HG02973 (cell line): ENCODE results near the gene LRRC59.
"Not testable (repeated sequence)": the region's sequence is repeated elsewhere in the genome, so short reads cannot be mapped to it uniquely, and the experiment has no call there.

Source experiments
- ATAC-seq: cut with Tn5 transposase; IDR thresholded peaks from one replicate; pipeline ENCODE4 v1.9.1; 2021; ENCODE audit warnings: moderate library complexity; ENCODE audit not compliant: unreplicated experiment

LRRC59 gene

DNA sequence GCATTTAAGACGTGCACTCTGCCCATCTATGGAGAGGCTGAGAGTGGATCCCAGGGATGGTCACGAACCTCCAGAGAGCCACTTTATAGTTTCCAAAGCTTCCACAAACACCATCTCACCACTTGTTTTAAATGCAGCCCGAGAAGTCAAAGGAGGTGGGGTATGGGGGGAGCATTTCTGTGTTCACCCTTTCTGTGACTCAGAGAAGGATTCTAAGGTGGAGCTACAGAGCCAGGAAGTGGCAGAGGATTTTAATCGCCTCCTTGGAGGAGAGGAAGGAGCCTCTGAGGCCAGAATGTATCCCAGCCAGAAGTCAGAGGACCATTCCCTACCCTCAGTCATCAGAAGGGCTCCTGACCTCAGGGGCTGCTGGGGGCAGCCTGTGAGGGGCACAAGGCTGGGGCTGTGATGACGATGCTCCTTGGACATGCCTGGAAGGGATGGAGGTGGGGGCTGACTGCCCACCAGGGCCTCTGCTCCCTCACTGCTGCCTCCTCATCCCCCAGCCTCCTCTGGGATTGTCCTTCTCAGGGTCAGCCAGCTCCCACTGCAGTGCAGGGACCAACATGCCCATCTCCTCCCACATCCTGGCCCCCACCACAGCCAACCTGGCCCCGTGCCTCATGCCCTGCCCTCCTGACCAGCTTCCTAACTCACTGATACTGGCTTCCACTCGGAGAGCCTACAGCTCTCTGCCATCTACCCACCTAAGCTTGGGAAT lies 48.6 kb downstream of the LRRC59 start:
- no peak for ATAC-seq

DNA sequence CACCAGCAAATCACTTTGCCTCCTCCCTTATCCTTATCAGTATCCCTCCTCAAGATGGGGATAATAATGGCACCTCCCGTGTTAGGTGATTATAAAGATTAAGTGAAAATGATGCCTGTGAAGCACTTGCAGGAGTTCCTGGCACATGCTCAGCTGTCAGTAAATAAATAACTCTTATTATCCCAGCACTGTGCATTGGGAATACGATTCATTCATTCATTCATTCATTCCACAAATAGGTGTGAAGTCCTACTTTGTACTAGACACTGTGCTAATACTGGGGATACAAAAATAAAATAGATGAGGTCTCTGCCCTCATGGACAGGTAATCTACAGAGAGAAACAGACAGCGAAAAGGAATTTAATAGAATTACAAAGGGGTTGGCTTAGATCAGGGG lies 49.4 kb downstream of the LRRC59 start:
- no peak for ATAC-seq

DNA sequence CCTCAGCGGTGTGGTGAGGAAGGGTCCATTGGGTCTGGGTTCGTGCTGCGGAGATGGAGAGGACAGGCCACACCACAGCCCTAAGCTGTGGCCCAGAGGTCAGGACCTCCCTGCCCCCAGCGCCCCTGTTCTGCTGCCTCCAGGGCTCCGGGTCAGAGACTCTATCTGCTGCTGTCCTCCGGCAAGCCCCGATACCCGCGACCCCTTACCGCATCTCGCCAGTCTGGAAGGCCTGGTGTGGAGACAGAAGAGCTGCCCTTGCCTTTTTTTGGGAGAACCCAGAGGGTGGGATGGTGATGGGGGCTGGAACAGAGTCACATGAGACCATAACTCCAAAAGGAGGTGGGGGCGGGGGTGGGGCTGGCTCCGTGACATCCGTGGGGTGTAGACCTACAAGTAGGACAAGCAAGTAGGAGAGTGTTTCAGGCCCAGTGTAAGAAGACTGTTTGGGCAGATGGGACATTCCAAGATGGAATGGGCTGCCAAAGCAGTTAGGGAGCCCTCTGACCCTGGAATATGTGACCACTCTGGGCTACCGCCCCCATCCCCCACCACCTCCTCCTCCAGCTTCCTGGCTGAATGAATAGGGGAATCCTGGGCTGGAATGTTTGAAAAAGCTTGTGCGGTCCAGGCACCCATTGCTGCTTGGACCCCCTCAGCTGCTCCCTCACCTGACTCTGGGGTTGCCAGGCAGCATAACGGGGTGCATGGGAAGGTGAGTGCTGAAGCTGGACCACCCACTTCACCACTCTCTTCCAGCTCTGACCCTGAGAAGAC lies 50.0 kb downstream of the LRRC59 start:
- no peak for ATAC-seq

DNA sequence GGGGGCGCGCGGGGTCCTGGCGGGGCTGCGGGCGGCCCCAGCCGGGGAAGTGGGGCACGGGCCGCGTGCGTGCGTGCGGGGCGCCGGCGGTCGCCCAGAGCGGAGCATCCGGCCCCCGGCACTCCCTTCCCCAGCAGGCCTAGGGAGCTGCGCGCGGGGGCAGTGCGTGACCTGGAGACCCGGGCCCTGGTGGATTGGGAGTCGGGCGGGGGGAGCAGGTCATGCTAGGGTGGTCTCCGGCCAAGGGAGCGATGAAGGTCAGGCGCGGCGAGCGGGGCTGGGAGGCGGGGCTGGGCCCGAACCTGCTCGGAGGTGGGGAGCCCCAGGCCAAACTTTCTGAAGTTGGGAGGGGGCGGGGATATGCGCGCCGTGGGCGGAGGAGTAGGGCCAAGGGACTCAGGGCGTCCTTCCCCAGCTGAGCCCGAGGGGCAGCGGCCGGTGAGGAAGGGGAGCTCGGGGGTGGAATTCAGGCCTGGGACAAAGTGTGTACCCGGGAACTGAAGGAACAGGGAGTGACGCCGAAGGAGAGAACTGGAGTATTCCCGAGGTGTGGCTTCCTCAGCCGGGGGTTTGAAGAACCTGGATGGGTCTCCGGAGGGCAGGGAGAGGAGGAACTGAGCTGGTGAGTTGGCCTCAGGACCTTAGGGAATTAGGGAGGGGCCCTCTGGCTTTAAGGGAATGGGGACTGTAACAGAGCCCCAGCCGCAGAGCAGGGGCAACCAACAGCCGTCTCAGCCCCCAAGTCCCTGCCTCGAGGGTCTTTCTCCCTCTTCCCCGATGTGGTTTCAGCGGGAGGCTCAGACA lies 50.8 kb downstream of the LRRC59 start:
- peak; percentile 31 for ATAC-seq

DNA sequence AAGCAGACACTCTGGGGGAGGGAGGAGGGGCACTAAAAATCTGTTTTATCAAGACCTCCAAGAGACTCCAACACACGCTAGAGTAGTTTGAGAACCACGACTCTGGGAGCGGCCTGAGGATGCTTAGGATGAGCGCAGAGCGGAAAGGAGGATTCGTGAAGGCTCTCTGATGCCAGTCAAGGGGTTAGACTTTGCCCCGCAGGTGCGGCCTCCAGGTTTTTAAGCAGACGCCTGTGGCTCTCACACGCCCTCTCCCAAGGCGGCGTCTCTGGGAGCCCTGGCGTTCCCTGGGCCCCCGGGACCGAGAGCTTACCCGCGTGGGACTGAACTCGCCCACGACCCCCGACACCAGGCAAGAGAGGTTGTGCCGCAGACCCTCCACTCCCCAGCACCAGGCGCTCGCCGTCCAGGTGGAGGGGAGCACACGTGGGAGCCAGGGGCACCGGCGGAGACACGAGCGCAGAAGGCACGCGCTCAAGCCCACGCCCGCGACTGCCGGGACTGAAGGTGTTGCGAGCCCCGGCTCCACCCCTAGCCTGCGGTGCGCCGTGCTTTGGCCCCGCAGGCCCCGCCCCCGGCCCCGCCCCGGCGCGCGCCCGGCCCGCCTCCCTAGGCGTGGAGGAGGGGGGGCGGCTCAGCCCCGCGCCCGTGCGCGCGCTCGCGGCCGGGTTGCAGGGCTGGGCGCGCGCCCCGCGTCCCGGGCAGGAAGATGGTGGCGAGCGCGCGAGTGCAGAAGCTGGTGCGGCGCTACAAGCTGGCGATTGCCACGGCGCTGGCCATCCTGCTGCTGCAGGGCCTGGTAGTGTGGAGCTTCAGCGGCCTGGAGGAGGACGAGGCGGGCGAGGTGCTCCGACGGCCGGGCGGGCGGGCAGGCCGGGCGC lies 51.7 kb downstream of the LRRC59 start, which contains the start of gene XYLT2:
XYLT2 (plus strand) TSS at position 695 of the 881 bp plus-strand sequence; CDS start at position 710, 15 bp downstream.
- ATAC-seq = peak; percentile 55

DNA sequence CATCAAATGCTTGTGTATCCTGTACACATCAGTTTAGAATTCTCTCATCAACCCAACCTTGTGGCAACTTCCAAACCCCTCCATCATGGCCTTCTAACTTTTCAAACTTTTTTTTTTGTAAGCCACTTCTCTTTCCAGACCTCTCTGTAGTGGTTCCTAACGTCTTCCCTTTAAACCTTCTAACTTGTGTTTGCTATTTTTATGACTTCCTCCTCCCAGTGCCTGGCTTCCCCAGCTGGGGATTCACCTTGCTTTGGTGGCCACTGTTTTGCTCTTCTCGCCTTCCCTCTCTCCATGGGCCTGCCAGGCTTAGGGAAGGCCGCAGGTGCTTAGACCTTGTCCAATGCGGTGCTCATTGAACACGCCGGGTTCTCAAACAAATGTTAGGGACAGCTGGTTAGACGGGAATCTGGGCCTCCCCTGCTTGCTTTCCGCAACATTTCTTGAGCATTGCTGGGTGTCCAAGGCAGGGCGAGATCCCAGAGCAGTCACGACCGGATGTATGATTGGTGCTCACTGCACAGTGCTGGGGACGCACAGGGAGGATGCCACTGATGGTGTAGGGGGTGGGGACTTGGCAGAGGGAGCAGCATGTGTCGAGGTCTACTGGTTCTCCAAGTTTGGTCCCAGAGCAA lies 52.5 kb downstream of the LRRC59 start:
- no peak for ATAC-seq

DNA sequence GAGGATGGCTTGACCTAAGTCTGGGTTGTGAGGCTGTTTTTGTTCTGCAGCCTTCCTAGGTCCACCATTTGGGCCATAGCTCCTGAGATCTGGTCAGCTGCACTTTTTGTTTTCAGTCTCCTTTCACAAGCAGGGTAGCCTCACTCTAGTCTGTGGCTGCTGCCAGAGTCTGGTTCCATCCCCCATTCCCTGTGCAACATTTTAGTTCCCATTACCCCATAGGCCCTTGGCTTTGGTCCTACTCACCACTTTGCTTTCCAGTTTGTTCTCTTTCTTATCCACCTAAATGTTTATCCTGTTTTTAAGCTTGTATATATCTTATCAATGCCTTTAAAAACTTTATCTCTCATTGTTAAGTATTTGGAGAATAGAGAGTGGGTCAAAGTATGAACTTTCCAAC lies 57.9 kb downstream of the LRRC59 start:
- no peak for ATAC-seq

DNA sequence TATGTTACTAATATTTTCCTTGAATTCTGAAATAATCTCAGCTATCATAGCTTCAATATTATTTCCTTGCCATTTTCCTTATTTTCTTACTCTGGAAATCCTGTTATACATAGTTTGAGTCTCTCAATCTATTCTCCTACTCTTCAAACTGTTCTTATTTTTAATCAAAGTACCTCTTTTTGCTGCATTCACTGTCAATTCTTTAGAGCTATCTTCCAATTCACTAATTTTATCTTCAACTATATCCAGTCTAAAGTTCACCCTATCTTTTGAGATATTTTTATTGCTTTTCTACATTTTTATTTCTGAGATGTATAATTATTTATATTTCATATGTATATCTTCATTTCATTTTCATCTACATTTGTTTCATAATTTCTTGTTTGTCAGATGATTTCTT lies 58.7 kb downstream of the LRRC59 start:
- ATAC-seq = no peak

DNA sequence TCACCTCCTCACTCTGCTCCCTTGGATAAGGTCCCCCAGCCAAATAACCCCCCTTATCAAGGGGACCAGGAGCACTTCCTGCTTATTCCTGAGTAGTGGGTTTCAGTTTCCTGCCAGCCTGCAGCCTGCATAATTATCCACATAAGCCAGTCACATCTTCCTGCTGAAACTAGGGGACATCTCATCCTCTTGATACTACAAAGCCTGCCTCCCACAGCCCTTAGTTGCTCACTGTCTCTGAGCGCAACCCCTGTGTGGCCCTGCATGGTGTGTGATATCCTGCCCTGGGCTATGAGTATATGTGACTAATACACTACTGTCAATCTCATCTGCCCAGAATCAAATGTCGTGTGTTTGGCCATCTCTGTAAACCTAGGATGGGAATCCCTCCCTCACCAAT lies 59.4 kb downstream of the LRRC59 start:
- ATAC-seq = no peak

DNA sequence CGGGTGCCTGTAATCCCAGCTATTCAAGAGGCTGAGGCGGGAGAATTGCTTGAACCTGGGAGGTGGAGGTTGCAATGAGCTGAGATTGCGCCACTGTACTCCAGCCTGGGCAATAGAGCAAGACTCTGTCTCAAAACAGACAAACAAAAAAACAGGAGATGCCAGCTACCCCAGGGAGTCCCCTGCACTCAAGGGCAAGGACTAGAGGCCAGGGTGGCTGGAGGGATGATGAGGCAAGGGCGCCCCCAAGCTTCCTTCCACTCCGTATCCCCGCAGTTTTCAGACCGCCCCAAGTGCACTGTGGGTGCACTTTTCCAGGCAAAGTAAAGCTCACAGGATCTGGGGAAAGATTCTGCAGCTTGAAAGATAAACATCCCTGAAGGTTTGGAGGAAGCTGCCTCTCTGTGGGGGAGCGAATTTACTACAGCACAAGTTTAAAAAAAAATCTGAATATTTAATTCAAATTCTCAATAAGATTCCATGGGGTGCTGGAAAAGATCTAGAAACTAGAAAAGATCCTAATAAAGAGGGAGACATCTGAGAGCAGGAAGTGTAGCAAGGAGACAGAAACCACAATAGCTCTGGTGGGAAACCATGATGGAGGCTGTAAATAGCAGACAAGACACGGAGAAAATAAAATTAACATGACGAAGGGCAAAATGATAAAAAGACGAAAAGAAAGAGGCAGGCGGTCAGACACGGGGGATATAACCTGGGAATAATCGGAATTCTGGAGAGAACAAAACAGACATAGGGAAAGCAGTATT lies 63.8 kb downstream of the LRRC59 start:
- ATAC-seq = not testable (repeated sequence)

DNA sequence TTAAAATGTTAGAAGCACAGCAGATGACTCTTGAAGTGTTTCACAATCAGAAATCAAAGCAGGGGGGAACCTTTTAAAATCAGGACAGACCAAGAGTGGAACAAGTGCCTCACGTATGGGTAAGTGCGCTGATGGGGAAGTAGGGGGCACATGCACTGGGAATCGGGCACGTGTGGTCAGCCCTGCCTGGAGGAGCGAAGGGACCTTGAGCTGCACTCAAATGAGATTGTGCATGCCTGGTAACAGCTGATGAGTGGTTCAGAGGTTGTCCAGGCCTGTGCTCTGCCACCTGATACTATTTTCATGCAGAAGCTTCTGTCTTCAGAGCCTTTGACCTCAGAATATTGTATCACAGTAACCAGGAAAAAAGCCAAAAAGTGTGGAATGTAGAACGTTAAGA lies 65.1 kb downstream of the LRRC59 start:
- ATAC-seq = no peak
